Measurements from ENCODE around the gene MAPKBP1.

- TF ChIP-seq, protein P1, sequence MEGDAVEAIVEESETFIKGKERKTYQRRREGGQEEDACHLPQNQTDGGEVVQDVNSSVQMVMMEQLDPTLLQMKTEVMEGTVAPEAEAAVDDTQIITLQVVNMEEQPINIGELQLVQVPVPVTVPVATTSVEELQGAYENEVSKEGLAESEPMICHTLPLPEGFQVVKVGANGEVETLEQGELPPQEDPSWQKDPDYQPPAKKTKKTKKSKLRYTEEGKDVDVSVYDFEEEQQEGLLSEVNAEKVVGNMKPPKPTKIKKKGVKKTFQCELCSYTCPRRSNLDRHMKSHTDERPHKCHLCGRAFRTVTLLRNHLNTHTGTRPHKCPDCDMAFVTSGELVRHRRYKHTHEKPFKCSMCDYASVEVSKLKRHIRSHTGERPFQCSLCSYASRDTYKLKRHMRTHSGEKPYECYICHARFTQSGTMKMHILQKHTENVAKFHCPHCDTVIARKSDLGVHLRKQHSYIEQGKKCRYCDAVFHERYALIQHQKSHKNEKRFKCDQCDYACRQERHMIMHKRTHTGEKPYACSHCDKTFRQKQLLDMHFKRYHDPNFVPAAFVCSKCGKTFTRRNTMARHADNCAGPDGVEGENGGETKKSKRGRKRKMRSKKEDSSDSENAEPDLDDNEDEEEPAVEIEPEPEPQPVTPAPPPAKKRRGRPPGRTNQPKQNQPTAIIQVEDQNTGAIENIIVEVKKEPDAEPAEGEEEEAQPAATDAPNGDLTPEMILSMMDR (IDR thresholded peaks at IDR 0.05), result no peak
- TF ChIP-seq POLR2AphosphoS5 (IDR thresholded peaks at IDR 0.05), result no peak
- TF ChIP-seq POLR2A (IDR thresholded peaks at IDR 0.05), result no peak
Observed at GRCh38 chr15:41860049-41860828, 86.0 kb downstream of the MAPKBP1 start.
